Measurements from ENCODE around the gene RALGDS.
"Not testable (repeated sequence)": the region's sequence is repeated elsewhere in the genome, so short reads cannot be mapped to it uniquely, and the experiment has no call there.

RALGDS gene

DNA sequence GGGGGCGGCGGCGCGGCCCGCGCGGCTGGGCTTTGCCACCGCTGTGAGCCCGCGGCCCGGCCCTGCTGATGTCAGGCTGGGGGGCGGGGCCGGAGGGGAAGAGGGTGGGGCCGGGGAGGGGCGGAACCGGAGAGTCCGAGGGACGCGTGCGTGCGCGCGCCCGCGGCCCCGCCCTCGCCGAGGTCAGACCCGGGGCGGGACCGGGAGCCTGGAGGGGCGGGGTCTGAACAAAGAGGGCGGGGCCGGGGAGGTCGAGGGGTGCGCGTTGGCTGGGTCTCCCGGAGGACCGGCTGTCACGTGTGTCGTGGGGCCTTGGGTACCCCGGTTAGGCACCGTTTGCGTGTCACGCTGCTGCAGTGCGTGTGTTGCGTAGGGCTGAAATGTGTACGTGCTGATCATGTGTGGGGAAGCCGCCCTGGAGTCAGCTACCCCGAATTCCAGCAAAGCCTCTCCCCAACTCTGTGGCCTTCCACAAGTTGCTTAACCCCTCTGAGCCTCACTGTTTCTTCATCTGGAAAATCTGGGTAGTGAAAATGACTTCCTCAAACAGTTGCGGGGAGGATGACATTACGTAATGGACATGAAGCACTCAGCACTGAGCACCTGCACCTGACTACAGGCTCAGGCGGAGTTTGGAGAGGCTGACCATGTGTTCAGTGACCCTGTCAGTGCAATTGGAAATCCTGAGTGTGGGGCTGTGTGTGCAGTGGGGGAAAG, at the start of gene RALGDS:
Gene RALGDS, minus strand, starts transcription at position 43 of the 717 bp plus-strand sequence. CDS start 86 bp downstream, outside the sequence.
- peak; percentile 85 for DNase-seq

DNA sequence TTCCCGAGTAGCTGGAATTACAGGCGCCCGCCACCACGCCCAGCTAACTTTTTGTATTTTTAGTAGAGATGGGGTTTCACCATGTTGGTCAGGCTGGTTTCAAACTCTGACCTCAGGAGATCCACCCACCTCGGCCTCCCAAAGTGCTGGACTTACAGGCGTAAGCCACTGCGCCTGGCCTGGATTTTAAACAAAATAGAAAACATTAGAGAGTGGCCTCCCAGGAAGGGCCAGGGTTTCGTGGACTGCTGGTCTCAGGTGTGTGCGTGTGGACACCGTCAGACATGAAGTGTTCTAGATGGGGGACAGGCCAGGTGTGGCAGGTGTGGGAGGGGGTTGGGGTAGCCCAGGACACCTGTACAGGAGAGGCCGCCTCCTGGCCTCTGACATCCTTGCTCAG, 49.7 kb upstream of the RALGDS start:
- DNase-seq: no peak

DNA sequence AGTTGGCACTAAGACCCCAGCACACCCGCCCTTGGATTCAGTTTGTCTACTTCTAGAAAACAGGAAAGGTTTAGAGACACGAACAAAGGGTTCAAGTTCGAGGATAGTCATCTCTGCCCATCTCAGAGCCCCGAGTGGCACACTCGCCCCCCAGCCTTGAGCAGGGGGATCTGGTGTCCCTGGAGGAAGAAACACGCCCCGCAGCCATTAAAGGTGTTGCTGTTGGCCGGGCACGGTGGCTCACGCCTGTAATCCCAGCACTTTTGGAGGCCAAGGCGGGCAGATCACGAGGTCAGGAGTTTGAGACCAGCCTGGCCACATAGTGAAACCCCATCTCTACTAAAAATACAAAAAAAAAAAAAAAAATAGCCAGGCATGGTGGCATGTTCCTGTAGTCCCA, 48.6 kb upstream of the RALGDS start:
- not testable (repeated sequence) for DNase-seq

DNA sequence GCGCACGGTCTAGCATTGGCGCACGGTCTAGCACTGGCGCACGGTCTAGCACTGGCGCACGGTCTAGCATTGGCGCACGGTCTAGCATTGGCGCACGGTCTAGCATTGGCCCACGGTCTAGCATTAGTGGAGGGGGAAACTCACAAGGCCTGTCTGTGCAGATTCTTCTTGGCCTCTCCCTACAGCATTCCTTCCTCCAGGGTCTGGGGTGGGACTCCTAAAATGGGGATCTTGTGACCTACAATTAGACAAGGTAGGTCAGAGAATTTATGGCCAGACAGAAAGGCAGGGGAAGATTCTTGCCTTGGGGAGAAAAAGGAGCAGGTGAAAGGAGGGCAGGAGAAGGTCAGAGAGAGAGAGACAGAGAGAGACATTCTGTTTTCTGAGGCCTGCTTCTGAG, 48.1 kb upstream of the RALGDS start:
- no peak for DNase-seq

DNA sequence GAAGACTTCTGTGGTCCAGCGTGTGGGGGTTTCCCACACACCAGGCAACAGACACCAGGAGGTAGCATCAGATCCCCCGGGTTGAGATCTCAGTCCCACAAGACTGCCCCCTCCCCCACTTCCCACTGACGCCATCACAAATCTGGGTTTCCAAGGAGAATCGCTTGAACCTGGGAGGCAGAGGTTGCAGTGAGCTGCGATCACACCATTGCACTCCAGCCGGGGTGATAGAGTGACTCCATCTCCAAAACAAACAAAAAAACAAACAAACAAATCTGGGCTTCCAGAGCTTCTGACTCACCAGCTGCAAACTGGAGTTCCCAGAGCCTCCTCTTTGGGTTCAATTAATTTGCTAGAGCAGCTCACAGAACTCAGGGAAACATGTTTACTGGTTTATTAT, 47.4 kb upstream of the RALGDS start:
- no peak for DNase-seq

DNA sequence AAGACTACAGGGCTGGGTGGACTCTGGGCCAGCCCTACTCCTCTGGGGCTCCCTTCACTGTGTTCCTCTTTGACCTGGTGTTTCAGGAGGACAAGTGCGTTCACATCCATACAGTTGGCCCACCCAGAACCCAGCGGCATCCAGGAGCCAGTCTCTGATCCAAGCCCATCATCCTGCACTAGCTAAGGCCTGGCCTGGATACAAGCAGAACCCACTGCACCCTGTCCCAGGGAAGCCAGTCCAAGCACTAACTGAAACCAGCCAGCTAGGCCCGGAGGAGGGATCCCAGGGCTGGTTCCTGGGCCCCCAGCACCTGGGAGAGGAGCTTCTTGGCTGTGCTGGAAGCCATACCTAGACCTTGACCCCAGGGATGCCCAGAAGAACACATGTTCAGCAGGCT, 46.7 kb upstream of the RALGDS start:
- no peak for DNase-seq

DNA sequence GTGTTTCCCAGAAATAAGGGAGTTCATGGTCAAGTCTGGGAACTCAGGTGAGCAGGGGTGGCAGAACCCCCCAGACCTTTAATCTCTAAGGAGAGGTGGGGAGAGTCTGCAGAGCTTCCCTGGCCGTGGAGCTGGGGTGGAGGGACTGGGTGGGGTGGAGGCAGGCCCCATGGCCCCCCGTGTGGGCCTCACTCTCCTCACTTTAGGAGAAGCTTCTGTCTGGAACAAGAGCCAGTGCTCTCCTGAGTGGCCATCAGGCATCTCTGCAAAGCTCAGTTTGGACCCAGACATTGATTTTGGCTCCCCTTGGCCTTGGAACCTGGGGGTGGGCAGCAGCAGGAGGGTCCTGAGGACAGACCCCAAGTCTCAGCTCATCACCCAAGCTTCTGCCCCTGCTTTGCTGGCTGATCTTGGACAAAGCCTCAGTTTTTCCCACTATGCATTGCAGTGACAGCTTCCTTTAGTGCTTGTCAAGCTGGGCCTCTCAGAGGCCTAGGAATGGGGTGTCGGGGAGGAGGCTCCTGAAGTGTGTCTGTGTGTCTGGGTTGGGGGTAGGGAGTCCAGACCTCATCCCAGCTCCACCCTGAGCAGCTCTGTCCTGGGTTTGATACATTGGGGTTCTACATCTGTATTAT, 46.2 kb upstream of the RALGDS start:
- no peak for DNase-seq

DNA sequence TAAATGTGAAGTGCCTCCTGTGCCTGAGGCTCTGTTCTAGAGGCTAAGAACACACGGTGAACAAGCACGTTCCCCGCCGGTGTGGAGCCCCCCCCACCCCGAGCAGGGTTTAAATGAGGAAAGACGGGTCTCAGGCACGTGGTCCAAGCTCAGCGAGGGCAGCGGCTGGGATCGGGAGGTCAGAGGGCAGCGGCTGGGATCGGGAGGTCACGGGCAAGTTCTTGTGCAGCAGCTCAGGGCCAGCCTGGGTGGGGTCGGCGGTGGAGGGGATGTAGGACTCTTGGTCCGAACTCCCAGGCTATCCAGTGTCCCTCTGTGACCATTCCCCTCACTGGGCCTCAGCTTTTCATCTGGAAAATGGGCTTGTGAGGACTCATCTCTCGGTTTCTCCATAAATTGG, 45.4 kb upstream of the RALGDS start:
- no peak for DNase-seq

DNA sequence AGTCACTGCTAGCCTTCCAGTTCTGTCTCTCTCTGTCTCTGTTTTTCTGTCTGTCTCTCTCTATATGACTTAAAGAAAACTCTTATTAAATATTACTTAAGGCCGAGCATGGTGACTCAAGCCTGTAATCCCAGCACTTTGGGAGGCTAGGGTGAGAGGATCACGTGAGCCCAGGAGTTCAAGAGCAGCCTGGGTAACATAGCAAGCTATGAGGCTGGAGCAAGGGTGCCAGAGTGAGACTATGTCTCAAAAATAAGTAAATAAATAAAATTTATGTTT, 44.4 kb upstream of the RALGDS start:
- no peak for DNase-seq

DNA sequence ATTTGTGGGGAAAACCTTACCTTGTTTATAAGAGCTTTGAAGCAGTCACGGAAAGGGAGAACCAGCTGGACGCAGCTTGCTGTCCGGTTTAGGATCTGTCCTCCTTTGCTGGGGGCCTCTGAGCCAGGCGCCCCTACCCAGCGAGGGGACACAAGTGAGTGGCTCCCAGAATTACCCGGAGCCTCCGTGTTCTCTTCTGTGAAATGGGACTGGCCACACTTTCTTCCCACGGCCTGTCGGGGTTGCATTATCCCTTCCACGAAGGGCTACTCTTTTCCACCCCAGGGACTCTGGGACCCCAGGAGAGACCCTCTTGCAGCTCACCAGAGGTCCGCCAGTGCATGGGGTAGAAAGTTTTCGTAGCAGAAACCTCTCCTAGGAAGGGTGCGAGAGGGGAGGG, 43.2 kb upstream of the RALGDS start:
- no peak for DNase-seq

DNA sequence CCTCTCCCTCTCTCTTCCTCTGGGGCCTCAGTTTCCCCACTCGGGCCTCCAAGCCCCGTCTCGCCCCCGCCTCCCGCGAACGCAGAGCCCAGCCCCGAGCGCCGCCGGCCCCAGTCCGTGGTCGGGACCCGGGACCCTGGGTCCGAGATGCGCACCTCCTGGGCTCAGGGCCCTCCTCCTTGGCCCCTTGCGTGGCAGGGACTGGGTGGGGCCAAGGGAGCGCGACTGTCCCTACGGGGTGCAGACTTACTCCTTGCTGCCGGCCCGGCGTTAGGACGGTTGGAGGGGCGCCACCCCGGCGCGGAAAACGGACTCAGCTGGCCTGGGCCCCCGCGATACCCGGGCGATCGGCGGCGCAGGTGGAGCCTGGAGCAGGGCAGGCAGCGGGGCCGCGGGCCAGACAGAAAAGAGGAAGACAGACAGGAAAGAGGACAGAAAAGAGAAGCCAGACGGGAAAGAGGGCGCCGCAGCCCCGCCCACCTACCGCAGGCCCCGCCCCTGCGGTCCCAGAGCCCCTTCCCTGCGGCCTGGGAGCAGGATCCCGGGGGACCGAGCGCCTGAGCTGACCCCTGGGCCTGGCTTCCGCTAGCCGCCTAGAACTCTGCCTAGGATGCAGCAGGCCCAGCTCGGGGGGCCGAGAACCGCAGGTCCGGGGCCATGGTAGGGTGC, 42.6 kb upstream of the RALGDS start, which contains the start of gene GBGT1:
Gene GBGT1, minus strand, starts transcription at position 411 of the 669 bp plus-strand sequence. CDS start 1,502 bp downstream, outside the sequence.
- DNase-seq: peak; percentile 20

DNA sequence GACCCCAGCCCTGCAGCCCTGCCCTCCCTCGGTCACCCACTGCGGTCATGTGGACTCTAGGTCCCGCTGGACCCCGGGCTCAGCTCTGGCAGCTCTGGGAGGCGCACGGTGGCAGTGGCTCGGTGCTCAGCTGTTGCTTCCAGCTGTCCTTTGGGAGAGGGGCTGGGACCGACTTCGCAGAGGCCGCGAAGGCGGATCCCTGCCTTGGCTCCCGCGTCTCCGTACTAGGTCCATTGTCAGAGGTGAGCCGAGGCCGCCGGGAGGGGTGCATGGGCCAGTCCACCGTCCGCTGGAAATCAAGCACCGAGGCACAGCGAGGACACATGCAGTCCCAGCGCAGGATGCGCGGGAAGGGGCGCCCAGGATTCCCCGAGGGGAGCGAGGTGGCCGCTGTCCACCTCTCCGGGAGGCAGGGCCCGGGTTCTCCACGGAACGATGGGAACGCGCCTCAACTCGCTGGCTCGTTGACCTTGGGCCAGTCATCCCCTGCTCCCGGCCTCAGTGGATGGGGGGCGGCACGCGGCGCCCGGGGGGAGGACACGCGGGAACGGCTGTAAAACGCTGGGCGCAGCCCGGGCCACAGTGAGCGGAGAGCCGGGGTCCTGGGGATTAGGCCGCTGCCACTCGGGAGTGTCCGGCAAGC, 41.9 kb upstream of the RALGDS start:
- DNase-seq: no peak

DNA sequence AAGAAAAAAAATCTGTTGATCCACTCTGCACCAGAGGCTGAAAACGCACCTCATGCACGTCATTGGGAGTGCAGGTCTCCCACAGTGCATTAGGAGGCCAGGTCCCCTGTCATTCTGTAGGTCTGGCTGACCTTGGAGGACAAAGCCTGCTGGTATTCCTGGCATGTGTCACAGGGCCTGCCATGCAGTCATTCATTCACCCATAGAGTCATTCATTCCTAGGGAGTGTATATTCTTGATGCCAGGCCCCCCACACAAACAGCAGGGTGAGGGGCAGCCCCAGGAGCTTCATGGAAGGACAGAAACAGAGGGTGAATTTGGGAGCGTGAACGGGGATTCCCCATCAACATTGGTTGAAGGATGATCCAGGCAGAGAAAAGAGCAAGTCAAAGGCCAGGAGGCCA, 40.5 kb upstream of the RALGDS start:
- no peak for DNase-seq

DNA sequence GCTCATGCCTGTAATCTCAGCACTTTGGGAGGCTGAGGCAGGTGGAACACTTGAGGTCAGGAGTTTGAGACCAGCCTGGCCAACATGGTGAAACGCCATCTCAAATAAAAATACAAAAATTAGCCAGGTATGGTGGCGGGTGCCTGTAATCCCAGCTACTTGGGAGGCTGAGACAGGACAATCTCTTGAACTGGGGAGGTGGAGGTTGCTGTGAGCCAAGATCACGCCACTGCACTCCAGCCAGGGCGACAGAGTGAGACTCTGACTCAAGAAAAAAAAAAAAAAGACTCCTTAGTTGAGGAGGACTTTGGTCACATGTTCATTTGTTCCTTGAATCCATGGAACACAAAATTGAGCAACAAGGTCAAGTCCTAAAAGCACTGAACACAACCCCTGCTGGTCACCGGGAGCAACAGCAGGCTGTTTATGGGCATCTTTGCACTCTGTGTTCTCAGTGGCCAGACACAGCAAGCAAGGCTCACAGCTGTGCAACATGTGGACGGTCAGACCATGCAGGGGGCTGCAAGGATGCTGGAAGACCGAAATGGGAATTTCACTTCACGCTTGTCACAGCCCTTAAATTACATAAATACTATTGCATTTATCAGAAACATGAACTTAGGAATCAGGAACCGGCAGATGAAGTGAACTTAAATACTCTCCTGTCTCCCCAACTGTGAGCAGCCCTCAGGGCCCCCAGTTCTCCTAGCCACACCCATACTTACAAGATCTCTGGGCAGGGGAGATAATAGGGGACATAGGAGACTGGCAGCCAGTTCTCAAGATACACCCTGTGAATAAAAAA, 39.9 kb upstream of the RALGDS start:
- DNase-seq: peak; percentile 52

DNA sequence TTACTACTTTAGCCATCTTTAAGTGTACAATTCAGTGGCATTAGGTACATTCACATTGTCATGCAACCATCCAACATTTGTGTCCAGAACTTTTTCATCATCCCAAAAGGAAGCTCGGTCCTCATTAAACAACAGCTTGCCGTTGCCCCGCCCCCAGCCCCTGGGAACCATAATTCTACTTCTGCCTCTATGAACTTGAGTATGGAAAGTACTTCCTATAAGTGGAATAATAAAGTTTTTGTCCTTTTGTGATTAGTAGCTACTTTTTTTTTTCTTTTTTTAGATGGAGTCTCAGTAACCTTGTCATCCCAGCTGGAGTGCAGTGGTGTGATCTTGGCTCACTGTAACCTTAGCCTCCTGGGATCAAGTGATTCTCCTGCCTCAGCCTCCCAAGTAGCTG, 37.7 kb upstream of the RALGDS start:
- no peak for DNase-seq

DNA sequence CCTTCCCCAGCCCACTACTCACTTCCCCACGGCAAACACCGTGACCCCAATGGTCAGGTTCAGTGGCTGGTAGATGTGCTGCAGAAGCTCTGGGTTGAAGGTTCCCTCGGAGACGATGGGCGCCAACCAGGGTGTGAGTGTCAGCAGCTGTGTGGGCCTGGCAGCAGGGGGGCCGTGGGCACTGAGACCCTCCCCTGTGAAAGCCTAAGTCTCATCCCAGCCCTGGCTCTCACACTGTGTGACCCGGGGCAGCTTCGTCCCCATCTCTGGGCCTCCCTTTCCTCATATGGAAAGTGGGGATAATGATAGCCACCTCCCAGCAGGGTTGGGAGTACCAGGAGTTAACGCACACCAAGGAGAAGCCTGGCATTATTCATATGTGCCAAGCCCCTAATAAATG, 34.1 kb upstream of the RALGDS start:
- DNase-seq: no peak

DNA sequence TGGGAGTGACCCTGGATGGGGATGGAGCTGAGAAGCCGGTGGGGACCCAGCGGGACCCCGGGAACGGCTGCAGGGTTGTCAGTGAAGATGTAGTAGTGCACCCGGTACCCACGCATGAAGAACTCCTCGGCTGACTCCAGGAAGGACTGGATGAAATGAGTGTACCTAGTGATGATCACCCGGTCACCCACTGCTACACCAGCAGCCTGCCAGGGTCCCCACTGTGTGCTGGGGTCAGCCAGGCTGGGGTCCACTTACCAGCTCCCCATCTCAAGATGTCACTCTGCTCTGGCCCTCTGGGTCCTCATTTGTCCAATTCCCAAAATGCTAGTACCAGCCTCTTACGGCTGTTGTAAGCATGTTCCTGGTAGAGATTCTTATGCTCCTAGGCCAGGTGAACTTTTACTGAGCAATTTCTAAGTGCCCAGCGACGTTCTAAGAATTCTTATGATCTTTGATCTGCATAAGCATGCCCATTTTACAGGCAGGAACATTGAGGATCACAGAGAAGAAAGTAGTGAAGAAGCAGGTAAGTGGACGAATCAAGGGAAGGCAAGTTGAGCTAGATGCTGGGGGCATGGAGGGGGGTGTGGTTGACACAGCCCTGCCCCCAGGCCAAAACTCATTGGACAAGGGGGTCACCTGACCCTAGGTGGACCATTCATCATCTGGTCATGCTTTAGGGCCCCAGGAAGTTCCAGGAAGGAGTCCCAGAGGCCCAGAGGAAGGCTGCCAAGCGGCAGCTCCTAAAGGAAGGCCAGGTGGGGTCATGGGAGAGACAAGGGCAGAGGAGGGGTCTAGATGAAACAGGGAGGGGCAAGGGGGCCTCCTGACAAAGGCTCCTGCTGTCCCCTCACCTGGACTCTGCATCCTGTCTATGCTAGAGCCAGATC, 33.3 kb upstream of the RALGDS start:
- no peak for DNase-seq

DNA sequence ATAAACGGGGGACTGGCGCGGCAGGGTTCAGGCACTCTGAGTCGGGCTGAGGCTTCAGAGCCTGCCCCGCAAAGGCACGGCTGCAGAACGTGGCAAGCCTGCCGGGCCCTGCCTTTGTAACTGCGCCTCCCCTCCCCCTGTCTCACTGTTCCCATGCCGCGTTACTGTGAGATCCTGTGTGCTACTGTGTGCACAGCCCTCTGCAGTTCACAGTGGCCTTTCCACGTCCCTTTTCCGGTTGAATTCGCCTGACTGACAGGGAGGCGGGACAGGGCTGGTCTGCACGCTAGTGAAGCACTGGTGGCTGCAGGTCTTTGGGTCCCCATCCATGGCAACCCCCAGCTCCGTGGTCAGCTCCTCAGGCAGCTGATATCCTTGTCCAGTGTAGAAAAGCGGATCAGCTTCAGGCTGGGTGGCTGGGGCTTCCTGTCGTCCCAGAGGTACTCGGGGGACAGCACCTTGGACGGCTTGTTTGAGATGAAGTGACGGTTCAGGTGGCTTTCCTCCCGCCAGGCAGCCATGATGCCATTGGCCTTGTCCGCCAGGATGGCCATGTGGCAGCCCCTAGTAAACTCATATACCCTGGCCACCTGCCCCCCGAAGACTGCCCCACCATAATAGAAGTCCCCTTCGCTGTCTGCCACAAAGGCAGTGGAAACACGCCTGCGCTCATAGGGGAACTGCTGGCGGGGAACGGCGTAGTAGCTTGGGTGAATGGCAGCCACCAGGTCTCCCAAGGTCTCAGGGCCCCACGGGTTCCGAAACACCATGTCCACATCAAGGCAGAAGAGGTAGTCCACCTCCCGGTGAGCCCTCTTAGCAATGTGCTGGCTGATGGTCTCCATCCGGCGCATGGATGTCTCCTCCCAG, 32.4 kb upstream of the RALGDS start:
- DNase-seq: no peak

DNA sequence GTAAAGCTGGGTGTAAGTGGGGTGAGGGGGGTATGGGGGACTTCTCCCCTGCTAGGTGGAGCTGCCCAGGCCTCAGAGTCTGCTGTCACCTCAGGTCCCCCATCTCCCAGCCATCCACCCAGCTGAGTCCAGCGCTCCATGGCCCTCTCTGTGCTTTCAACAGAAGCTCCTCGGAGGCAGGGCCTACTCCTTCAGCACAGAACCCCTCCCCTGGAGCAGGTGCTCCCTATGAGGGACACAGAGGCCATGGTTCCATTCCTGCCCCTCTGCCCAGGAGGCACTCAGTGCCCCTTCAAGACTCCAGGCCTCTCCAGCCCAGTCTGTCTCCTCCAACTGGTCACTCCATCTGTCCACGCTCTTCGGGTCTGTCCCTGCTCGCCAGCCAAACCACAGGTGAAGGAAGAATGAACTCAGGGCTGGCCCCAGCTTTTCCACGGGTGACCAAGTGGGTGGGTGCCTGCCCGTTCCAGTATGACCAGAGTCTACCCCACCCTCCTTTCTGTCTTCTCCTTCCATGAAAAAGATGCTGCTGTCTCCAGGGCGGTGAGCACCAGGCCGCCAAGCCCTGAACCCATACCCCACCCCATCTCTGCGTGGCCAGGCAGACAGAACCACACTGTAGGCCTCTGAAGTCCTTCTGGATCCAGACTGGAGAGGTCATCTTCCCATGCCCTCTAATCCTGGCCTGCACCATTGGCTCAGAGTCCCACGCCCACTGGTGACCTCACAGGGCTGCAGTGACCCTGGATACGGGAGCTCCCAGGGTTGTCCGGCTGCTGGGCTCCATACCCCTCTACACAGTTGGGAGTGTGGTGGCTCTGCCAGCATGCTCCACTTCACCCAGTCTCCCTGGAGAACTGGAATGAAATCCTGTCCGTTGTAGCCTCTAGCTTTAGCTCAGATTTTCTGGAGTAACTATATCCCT, 30.8 kb upstream of the RALGDS start:
- DNase-seq: no peak

DNA sequence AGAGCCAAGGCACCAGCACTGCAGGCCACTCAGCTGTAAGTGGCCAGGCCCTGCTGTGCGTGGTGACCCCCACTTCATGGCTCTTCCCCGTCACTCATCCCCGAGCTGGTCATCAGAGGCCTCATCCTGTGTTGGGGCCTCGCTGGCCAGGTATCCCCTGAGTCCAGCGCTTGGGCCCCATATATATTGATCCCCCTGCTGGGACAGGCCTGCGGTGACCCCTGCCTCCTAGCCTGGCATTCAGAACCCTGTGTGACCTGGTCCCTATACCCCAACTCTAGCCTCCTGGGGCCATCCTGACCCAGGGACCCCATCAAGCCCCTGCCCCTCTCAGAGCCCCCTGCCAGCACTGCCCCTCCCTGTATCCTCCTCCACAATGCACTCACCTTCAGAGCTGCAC, 30.0 kb upstream of the RALGDS start:
- no peak for DNase-seq

Data from CD4-positive, alpha-beta T cell treated with Interleukin-4 for 4 hours (primary cell).